ENCODE data around the gene IFIT2.

DNA sequence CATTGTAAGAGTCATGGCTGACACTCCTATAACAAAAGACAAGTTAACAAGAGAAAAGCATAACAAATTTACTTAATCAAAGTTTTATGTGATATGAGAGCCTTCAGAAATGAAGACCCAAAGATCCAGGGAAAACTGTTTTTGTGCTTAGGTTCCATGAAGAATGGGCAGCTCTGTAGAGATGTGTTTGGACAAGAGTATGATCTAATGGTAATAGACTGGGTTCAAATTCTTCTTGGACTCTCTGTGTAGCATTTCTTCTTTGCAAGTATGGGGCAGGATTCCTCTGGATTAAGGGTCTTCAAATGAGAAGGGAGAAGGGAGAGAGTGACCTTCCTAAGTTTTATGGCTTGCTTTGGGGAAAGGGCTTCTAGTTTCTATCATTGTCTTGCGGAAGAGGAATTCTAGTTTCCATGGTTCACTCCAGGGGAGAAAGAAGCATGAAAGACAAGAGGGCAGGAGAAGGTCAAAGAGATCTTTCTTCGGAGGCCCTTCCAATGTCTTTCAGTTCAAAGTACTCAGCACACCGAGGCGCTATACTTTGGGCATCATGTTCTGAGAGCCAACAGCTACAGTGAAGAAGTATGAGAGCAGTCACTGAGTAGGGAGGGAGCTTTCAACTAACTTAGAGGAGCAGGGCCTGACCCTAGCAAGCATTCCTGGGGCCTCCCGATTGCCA lies 41.4 kb downstream of the IFIT2 start:
- TF ChIP-seq, protein P1, sequence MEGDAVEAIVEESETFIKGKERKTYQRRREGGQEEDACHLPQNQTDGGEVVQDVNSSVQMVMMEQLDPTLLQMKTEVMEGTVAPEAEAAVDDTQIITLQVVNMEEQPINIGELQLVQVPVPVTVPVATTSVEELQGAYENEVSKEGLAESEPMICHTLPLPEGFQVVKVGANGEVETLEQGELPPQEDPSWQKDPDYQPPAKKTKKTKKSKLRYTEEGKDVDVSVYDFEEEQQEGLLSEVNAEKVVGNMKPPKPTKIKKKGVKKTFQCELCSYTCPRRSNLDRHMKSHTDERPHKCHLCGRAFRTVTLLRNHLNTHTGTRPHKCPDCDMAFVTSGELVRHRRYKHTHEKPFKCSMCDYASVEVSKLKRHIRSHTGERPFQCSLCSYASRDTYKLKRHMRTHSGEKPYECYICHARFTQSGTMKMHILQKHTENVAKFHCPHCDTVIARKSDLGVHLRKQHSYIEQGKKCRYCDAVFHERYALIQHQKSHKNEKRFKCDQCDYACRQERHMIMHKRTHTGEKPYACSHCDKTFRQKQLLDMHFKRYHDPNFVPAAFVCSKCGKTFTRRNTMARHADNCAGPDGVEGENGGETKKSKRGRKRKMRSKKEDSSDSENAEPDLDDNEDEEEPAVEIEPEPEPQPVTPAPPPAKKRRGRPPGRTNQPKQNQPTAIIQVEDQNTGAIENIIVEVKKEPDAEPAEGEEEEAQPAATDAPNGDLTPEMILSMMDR (IDR thresholded peaks at IDR 0.05; ENCODE audit: poor library complexity) = no peak
- TF ChIP-seq EZH2 (IDR thresholded peaks at IDR 0.05; ENCODE audit: borderline replicate concordance) = no peak
